Neural cell (in vitro differentiated cells): ENCODE measurements around the gene BMERB1.

Experiments
- CTCF ChIP-seq: fragments of 450-650 bp; IDR thresholded peaks from 2 replicates; pipeline ENCODE4 v1.5.1; 2014; ENCODE audit warnings: antibody characterized with exemption, mild to moderate bottlenecking, moderate library complexity; ENCODE audit not compliant: poor library complexity, severe bottlenecking
- MXI1 ChIP-seq: fragments of 450-650 bp; conservative IDR thresholded peaks from 2 replicates; pipeline ENCODE4 v1.6.1; 2014; ENCODE audit warnings: antibody characterized with exemption, mild to moderate bottlenecking; ENCODE audit not compliant: poor library complexity, severe bottlenecking
- RAD21 ChIP-seq: fragments of 450-650 bp; conservative IDR thresholded peaks from 2 replicates; pipeline ENCODE4 v1.6.1; 2014; ENCODE audit warnings: antibody characterized with exemption, mild to moderate bottlenecking, moderate library complexity

GRCh38 chr16:15507301-15507958 is 73.0 kb downstream of the BMERB1 start:
- TF ChIP-seq CTCF (no peak), RAD21 (no peak), MXI1 (no peak)
